ENCODE data around the gene PCBP4.

- TF ChIP-seq, protein P1, sequence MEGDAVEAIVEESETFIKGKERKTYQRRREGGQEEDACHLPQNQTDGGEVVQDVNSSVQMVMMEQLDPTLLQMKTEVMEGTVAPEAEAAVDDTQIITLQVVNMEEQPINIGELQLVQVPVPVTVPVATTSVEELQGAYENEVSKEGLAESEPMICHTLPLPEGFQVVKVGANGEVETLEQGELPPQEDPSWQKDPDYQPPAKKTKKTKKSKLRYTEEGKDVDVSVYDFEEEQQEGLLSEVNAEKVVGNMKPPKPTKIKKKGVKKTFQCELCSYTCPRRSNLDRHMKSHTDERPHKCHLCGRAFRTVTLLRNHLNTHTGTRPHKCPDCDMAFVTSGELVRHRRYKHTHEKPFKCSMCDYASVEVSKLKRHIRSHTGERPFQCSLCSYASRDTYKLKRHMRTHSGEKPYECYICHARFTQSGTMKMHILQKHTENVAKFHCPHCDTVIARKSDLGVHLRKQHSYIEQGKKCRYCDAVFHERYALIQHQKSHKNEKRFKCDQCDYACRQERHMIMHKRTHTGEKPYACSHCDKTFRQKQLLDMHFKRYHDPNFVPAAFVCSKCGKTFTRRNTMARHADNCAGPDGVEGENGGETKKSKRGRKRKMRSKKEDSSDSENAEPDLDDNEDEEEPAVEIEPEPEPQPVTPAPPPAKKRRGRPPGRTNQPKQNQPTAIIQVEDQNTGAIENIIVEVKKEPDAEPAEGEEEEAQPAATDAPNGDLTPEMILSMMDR (conservative IDR thresholded peaks at IDR 0.05; ENCODE audit: low read length), result no peak
- TF ChIP-seq EZH2phosphoT487 (IDR thresholded peaks at IDR 0.05; ENCODE audit: borderline replicate concordance, low read depth, low read length), result no peak
Observed at GRCh38 chr3:51955175-51955892, 11.9 kb downstream of the PCBP4 start, which contains the start of gene GPR62.
